Upper lobe of left lung (tissue), 6 donors: Measurements from ENCODE around the gene SLC25A25. TPM values are rescaled to one million over a fixed set of nuclear protein-coding genes. Genes with fewer than 3 reads are reported as not detected.

Experiments
- ATAC-seq, 2 donors: fragments of 200-7000 bp; cut with Tn5 transposase; one replicate each; pipeline ENCODE4 v1.9.1; 2022; ENCODE audit warnings: mild to moderate bottlenecking in 2 of 2, moderate library complexity in 2 of 2; ENCODE audit not compliant: low FRiP score in 2 of 2
- DNase-seq, 2 donors: peaks; one replicate each; pipeline ENCODE4 v3.0.0-alpha.2; 2019 to 2020
- H3K27ac ChIP-seq, 4 donors: fragments of 200-600 bp; sonication (generic); one replicate each; pipeline ENCODE4 v1.5.1; 2016 to 2019
- H3K27me3 ChIP-seq, 4 donors: fragments of 200-600 bp; sonication (generic); one replicate each; pipeline ENCODE4 v1.5.1; 2017 to 2019
- H3K36me3 ChIP-seq, 4 donors: fragments of 200-600 bp; sonication (generic); one replicate each; pipeline ENCODE4 v1.5.1; 2016 to 2019
- H3K4me1 ChIP-seq, 4 donors: fragments of 200-600 bp; sonication (generic); one replicate each; pipeline ENCODE4 v1.5.1; 2018 to 2019
- H3K4me3 ChIP-seq, 4 donors: fragments of 200-600 bp; sonication (generic); one replicate each; pipeline ENCODE4 v1.5.1; 2017 to 2019; ENCODE audit warnings: mild to moderate bottlenecking in 2 of 4, moderate library complexity in 1 of 4
- H3K9me3 ChIP-seq, 4 donors: fragments of 200-600 bp; sonication (generic); one replicate each; pipeline ENCODE4 v1.5.1; 2018 to 2019
- CTCF ChIP-seq, 6 experiments: fragments of 450-650 bp in 4 of 6; fragments of 200-600 bp in 2 of 6; sonication (generic) in 2 of 6; IDR thresholded peaks; one replicate each; pipeline ENCODE4 v1.5.1; 2016 to 2019; ENCODE audit warnings: antibody characterized with exemption in 6 of 6
- EP300 ChIP-seq, 4 donors: sonication (generic); formaldehyde crosslinking; IDR thresholded peaks; one replicate each; pipeline ENCODE4 v1.5.1; 2017; ENCODE audit warnings: antibody characterized with exemption in 4 of 4, control low read depth in 2 of 4
- POLR2A ChIP-seq, 4 donors: fragments of 450-650 bp; IDR thresholded peaks; one replicate each; pipeline ENCODE4 v1.5.1; 2016 to 2017; ENCODE audit warnings: antibody characterized with exemption in 4 of 4, mild to moderate bottlenecking in 2 of 4
- POLR2AphosphoS5 ChIP-seq, 2 donors: sonication (generic); formaldehyde crosslinking; IDR thresholded peaks; one replicate each; pipeline ENCODE4 v1.5.1; 2017; ENCODE audit warnings: antibody characterized with exemption in 2 of 2
- WGBS, 2 donors: methylation state at CpG; one replicate each; pipeline ENCODE4 v1.1.5; 2017 to 2018; 5-methylcytosine and 5-hydroxymethylcytosine counted together
- total RNA-seq, 6 donors: library from RNA; depleted of rRNA in 4 of 6; stranded (reverse); fragments of >200 nt in 4 of 6; gene quantifications; one replicate each; pipeline versions ENCODE4 v1.1.0 to v1.2.1, GENCODE V29; 2016 to 2021
- donor health status: DM: no; HTN: no; CAD: no; lungs with moderate emphysema.
- donor health status: DM: no; HTN: yes; CAD: no; lungs with severe emphysema.

SLC25A25 gene
- total RNA-seq, 6 donors from 2014 or later: 23.6 to 40.2 (median 33.7) TPM

- TF ChIP-seq POLR2A (IDR thresholded peaks at IDR 0.05) (no peak), CTCF (IDR thresholded peaks at IDR 0.05) (no peak), POLR2AphosphoS5 (IDR thresholded peaks at IDR 0.05) (no peak), EP300 (IDR thresholded peaks at IDR 0.05) (no peak)
- ATAC-seq (peak; percentile 24 to 28), DNase-seq (no peak)
- Histone ChIP-seq H3K36me3 (no peaks in the 10 kb centered on the region), H3K4me3 (no peak overlapping the region), H3K4me1 (peaks cover 0 to under 1% (median 0%) of the 10 kb centered on the region in 4 donors), H3K9me3 (no peaks in the 10 kb centered on the region), H3K27ac (no peak overlapping the region), H3K27me3 (no peaks in the 10 kb centered on the region)
- whole genome bisulfite sequencing, 2 donors: 89 to 90% methylated on average over 17 to 18 of the region's 18 CpGs
Observed at GRCh38 chr9:128136816-128137793, 69.1 kb downstream of the SLC25A25 start.

- TF ChIP-seq EP300 (IDR thresholded peaks at IDR 0.05) (no peak), POLR2A (IDR thresholded peaks at IDR 0.05) (no peak)
- H3K27me3 ChIP-seq: no peaks in the 10 kb centered on the region
- DNase-seq: no peak
- WGBS, 2 donors: 90 to 93% methylated on average over 1 to 3 of the region's 3 CpGs
- H3K9me3 ChIP-seq: no peaks in the 10 kb centered on the region
- H3K27ac ChIP-seq: no peak overlapping the region
- peaks cover 0 to 3% (median 0%) of the 10 kb centered on the region in 4 donors for H3K4me1 ChIP-seq
- peak in 1 of 2 donors; percentile 38 for ATAC-seq
- H3K36me3 ChIP-seq: no peaks in the 10 kb centered on the region
- H3K4me3 ChIP-seq: no peak overlapping the region
Observed at GRCh38 chr9:128138001-128138400, 70.0 kb downstream of the SLC25A25 start.

- H3K4me1 ChIP-seq: peaks cover 0 to 3% (median 0%) of the 10 kb centered on the region in 4 donors
- no peak overlapping the region for H3K27ac ChIP-seq
- no peaks in the 10 kb centered on the region for H3K27me3 ChIP-seq
- 77 to 90% methylated on average over 4 to 7 of the region's 16 CpGs for WGBS, 2 donors
- no peak overlapping the region for H3K4me3 ChIP-seq
- no peak for TF ChIP-seq POLR2A (IDR thresholded peaks at IDR 0.05)
- no peak for TF ChIP-seq POLR2AphosphoS5 (IDR thresholded peaks at IDR 0.05)
- no peak for TF ChIP-seq CTCF (IDR thresholded peaks at IDR 0.05)
- no peaks in the 10 kb centered on the region for H3K36me3 ChIP-seq
- DNase-seq: no peak
- ATAC-seq: no peak
- no peaks in the 10 kb centered on the region for H3K9me3 ChIP-seq
Observed at GRCh38 chr9:128139621-128140020, 71.6 kb downstream of the SLC25A25 start.

GRCh38 chr9:128141604-128142003 is 73.6 kb downstream of the SLC25A25 start:
- no peak overlapping the region for H3K4me3 ChIP-seq
- no peaks in the 10 kb centered on the region for H3K36me3 ChIP-seq
- WGBS, 2 donors: 57 to 98% methylated on average over 1 to 3 of the region's 3 CpGs
- peaks cover 0 to 4% (median 1%) of the 10 kb centered on the region in 4 donors for H3K4me1 ChIP-seq
- TF ChIP-seq POLR2AphosphoS5 (IDR thresholded peaks at IDR 0.05) (no peak), EP300 (IDR thresholded peaks at IDR 0.05) (no peak), CTCF (IDR thresholded peaks at IDR 0.05) (no peak), POLR2A (IDR thresholded peaks at IDR 0.05) (no peak)
- DNase-seq (no peak), ATAC-seq (no peak)
- H3K9me3 ChIP-seq: no peaks in the 10 kb centered on the region
- no peaks in the 10 kb centered on the region for H3K27me3 ChIP-seq
- H3K27ac ChIP-seq: no peak overlapping the region

GRCh38 chr9:128142061-128142460 is 74.0 kb downstream of the SLC25A25 start:
- no peak overlapping the region for H3K4me3 ChIP-seq
- H3K4me1 ChIP-seq: peaks cover 0 to 4% (median 1%) of the 10 kb centered on the region in 4 donors
- no peaks in the 10 kb centered on the region for H3K27me3 ChIP-seq
- TF ChIP-seq CTCF (IDR thresholded peaks at IDR 0.05): no peak
- no peak for TF ChIP-seq POLR2AphosphoS5 (IDR thresholded peaks at IDR 0.05)
- no peak overlapping the region for H3K27ac ChIP-seq
- ATAC-seq (no peak), DNase-seq (no peak)
- H3K9me3 ChIP-seq: no peaks in the 10 kb centered on the region
- WGBS, 2 donors: 51 to 60% methylated on average over 4 of the region's 4 CpGs
- H3K36me3 ChIP-seq: no peaks in the 10 kb centered on the region
